Stimulated activated CD4-positive, alpha-beta T cell treated with anti-CD3 and anti-CD28 coated beads, TNF-alpha, amount 100 ng/mL, for 1 hour (primary cell): ENCODE results near the gene HLA-DRB5.
"Not testable (repeated sequence)": the region's sequence is repeated elsewhere in the genome, so short reads cannot be mapped to it uniquely, and the experiment has no call there.

Experiments used
- DNase-seq, 3 donors: peaks; one replicate each; pipeline ENCODE4 v3.0.0-alpha.2; 2020; ENCODE audit warnings: low read depth in 3 of 3, low spot score in 1 of 3

The HLA-DRB5 gene

DNA sequence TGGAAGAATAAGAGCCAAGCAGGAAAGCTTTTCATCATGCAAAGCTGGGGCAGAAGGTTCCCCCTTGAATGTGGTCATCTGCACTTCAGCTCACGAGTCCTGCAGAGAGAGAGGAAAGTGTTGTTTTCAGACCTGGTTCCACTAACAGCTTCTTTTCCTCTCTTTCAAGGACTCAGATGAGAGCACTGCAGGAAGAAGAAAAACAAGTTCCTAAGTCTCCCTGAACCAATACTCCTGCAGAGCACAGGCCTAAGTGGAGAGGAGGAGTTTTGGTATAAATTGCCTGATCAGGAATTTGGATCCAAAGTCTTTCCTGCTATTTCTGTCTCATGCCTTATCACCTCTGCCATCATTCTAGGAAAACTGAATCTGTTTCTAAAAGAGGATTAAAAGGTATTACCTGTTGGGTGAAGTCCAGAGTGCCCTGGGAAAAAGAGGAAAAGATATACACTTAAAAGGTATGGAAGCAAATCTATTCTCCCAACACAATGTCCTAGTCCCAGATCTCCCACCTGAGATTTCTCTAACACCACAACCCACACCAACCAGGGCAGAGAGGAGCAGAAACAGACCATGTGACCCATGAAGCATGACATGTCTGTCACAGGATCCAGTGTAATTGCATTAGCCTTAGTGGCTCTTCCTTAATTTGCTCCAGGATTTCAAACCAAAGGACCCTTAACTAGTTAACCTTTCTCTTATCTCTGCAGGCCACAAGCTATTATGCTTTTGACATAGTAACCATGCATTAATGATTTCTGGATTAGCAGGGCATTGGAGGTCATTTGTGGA is 12.2 kb downstream of the HLA-DRB5 start:
- no peak for DNase-seq

- DNase-seq, result no peak
These were observed 29.1 kb downstream of the HLA-DRB5 start for GRCh38 chr6:32501016-32501415.

- DNase-seq, result no peak
These were observed 37.7 kb downstream of the HLA-DRB5 start for GRCh38 chr6:32492351-32492750.

DNA sequence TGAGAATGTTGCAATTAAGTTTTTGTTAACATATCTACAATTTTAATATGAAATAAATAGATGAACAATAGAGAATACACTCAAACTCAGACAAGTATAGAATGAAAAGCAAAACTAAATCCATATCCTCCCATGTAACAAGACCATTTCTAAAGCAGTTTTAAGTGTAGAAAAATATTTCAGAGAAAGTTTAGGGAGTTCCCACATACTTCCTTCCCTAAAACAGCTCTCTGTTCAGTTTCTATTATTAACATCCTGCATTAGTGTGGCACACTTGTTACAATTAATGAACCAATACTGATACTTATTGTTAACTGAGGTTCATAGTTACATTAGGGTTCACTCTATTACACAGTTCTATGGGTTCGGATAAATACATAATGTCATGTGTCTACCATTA is 38.4 kb downstream of the HLA-DRB5 start:
- DNase-seq, result no peak

- no peak for DNase-seq
These were observed 42.0 kb downstream of the HLA-DRB5 start for GRCh38 chr6:32488083-32488482.

DNA sequence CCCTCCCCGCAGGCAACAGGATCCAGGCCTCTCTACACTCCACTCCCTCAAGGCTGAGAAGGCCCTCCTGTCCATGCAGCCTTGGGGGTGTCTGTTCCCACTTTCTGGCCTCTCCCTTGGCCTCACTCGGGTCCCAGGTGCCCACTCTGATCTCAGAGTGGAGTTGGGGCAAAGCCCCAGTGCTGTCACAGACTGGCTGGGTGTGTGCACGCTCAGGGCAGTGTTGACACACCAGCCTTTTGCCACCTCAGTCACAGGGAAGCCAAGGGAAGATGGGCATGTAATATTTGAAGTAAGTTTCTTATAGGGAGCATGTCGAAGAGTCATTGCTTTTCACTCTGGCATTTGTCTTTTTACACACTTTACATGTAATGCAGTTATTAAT is 45.5 kb downstream of the HLA-DRB5 start:
- DNase-seq, result no peak

DNA sequence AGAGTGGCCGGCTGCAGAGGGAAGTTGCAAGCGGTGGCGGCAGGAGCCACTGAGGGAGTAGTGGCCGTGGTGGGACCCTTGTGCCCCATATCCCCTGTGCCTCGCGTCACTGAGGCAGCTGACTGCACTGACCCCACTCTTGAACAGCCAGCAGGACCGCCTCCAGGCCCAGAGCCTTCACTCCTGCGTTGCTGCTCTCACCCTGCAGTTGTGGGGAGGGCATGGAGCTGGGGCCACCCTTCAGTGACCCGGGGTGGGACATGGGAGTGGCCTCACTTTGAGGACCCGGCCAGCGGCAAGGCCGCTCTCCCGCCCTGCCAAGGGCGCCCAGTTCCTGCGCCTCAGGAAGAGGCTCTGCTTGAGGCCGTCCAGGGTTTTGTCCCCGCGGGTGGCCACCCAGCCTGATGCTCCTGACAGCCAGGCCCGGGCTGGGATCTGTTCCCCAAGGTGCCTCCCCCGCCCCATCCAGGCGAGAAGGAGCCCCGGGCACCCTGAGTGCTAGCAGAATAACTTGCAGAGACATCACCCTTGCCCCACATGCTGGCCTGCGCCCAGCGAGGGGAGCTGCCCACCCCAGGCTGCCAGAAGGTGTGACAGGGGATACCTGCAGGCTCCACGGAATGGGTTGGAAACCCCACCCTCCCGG is 46.0 kb downstream of the HLA-DRB5 start:
- DNase-seq, result no peak

DNA sequence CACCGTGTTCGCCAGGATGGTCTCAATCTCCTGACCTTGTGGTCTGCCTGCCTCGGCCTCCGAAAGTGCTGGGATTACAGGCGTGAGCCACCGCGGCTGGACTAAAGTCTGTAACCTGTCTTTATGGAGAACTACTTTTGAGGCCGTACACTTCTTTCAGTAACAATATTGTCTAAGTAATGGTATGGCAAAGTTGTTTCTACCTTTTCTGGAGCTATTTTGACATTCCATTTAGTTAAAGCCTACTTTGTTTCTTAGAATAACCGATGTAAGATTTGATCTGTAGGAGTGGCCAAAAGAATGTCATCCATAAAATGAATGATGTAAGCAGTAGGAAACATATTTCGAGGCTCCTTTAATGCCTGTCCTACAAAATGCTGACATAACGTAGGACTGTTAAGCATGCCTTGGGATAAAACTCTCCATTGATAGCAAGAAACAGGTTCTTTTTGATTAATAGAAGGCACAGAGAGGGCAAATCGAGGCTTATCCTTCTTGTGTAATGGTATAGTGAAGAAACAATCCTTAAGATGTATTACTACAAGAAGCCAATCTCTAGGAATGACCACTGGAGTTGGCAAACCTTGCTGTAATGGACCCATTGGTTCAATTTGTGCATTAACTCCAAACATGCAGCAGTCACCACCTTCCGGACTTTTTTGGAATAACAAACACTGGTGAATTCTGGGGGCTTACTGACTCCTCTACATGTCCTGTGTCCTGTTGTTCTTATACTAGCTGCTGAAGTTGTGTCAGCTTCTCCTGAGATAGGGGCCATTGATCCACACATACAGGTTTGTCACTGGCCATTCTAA is 54.5 kb downstream of the HLA-DRB5 start:
- DNase-seq, result no peak

GRCh38 chr6:32473376-32474348 is 56.4 kb downstream of the HLA-DRB5 start:
- not testable (repeated sequence) for DNase-seq

- no peak for DNase-seq
These were observed 57.2 kb downstream of the HLA-DRB5 start for GRCh38 chr6:32472781-32473375.

GRCh38 chr6:32467743-32468503 is 62.2 kb downstream of the HLA-DRB5 start:
- not testable (repeated sequence) for DNase-seq
